ENCODE results near the gene ZNF606. TPM values are rescaled to one million over a fixed set of nuclear protein-coding genes. Genes with fewer than 3 reads are reported as not detected.

ZNF606 gene
- total RNA-seq, 4 donors from 2014 or later = 5.6 to 61.7 (median 30.4) TPM

GRCh38 chr19:57978586-57979289 lies 23.9 kb downstream of the ZNF606 start:
- intact Hi-C loops (cut with DNase I; ENCODE audit: low total_unique reads) = no loop called here
- H3K4me1 ChIP-seq = no peaks in the 10 kb centered on the region
- TF ChIP-seq POLR2A (IDR thresholded peaks at IDR 0.05) = no peak
- TF ChIP-seq CTCF (IDR thresholded peaks at IDR 0.05) = no peak
- no peak overlapping the region for H3K4me3 ChIP-seq
- H3K27ac ChIP-seq = no peak overlapping the region
- H3K36me3 ChIP-seq = no peaks in the 10 kb centered on the region
- no peak for DNase-seq
- no peaks in the 10 kb centered on the region for H3K27me3 ChIP-seq
- H3K9me3 ChIP-seq = peaks cover 2 to 99% of the 10 kb centered on the region in 2 donors

GRCh38 chr19:57974434-57974833 lies 28.2 kb downstream of the ZNF606 start, which contains the start of gene C19orf18:
Gene C19orf18 (minus strand): TSS chr19:57974534. CDS start chr19:57974432, 102 bp downstream.
- no peaks in the 10 kb centered on the region for H3K36me3 ChIP-seq
- peaks cover 0 to 66% of the 10 kb centered on the region in 2 donors for H3K9me3 ChIP-seq

GRCh38 chr19:57964761-57965160 lies 37.9 kb downstream of the ZNF606 start:
- H3K9me3 ChIP-seq = peaks cover 0 to 31% of the 10 kb centered on the region in 2 donors
- H3K27me3 ChIP-seq = no peaks in the 10 kb centered on the region
- DNase-seq = no peak
- H3K36me3 ChIP-seq = no peaks in the 10 kb centered on the region
- H3K4me1 ChIP-seq = no peaks in the 10 kb centered on the region
- intact Hi-C loops (cut with DNase I; ENCODE audit: low total_unique reads) = no loop called here
- H3K27ac ChIP-seq = no peak overlapping the region
- no peak for TF ChIP-seq POLR2A (IDR thresholded peaks at IDR 0.05)
- TF ChIP-seq CTCF (IDR thresholded peaks at IDR 0.05) = no peak
- H3K4me3 ChIP-seq = no peak overlapping the region

More at GRCh38 chr19:57974434-57974833, 28.2 kb downstream of the ZNF606 start, which contains the start of gene C19orf18:
- Histone ChIP-seq H3K4me1 (no peaks in the 10 kb centered on the region), H3K27me3 (no peaks in the 10 kb centered on the region), H3K27ac (no peak within 1 kb of the TSS), H3K4me3 (no peak within 1 kb of the TSS)
- intact Hi-C loops (cut with DNase I; ENCODE audit: low total_unique reads) = no loop called here
- no peak for TF ChIP-seq CTCF (IDR thresholded peaks at IDR 0.05)
- no peak for TF ChIP-seq POLR2A (IDR thresholded peaks at IDR 0.05)
- DNase-seq = no peak

- H3K4me3 ChIP-seq = no peak overlapping the region
- intact Hi-C loops (cut with DNase I; ENCODE audit: low total_unique reads) = no loop called here
- H3K36me3 ChIP-seq = no peaks in the 10 kb centered on the region
- H3K4me1 ChIP-seq = no peaks in the 10 kb centered on the region
- no peak overlapping the region for H3K27ac ChIP-seq
- H3K27me3 ChIP-seq = no peaks in the 10 kb centered on the region
- TF ChIP-seq POLR2A (IDR thresholded peaks at IDR 0.05) = no peak
- H3K9me3 ChIP-seq = peaks cover 0 to 17% of the 10 kb centered on the region in 2 donors
- no peak for DNase-seq
Observed at GRCh38 chr19:57961785-57962184, 40.8 kb downstream of the ZNF606 start.

GRCh38 chr19:57954996-57955395 lies 47.6 kb downstream of the ZNF606 start:
- Histone ChIP-seq H3K36me3 (no peaks in the 10 kb centered on the region), H3K9me3 (no peaks in the 10 kb centered on the region), H3K4me1 (no peaks in the 10 kb centered on the region), H3K27ac (no peak overlapping the region), H3K27me3 (no peaks in the 10 kb centered on the region), H3K4me3 (no peak overlapping the region)
- intact Hi-C loops (cut with DNase I; ENCODE audit: low total_unique reads) = no loop called here
- DNase-seq = no peak
- no peak for TF ChIP-seq CTCF (IDR thresholded peaks at IDR 0.05)
- no peak for TF ChIP-seq POLR2A (IDR thresholded peaks at IDR 0.05)

Data from uterus (tissue), 4 donors.